Mammary epithelial cell (primary cell): ENCODE measurements around the gene RAPGEF4.

Experiments used
- CTCF ChIP-seq, 2 donors: IDR thresholded peaks in 1 of 2; conservative IDR thresholded peaks in 1 of 2; 2 replicates each; pipeline ENCODE4 v1.5.1; 2011 to 2012; ENCODE audit warnings: inconsistent platforms in 2 of 2, low read length in 2 of 2, mild to moderate bottlenecking in 2 of 2, control low read depth in 1 of 2, low read depth in 1 of 2; ENCODE audit not compliant: insufficient read depth in 1 of 2; ENCODE audit errors: extremely low read depth in 1 of 2
- EZH2 ChIP-seq: IDR thresholded peaks from 2 replicates; pipeline ENCODE4 v1.6.1; 2012; ENCODE audit warnings: low read length, inconsistent platforms, borderline replicate concordance

GRCh38 chr2:172970660-172971059 lies 235.0 kb downstream of the RAPGEF4 start:
- TF ChIP-seq CTCF (conservative IDR thresholded peaks at IDR 0.05 in 1 of 2, IDR thresholded peaks at IDR 0.05 in 1 of 2; ENCODE audit: extremely low read depth in 1 of 2, insufficient read depth in 1 of 2, low read depth in 1 of 2, low read length in 2 of 2) (no peak), EZH2 (no peak)
